GM12878 (cell line): ENCODE data around the gene POLA2. TPM values are rescaled to one million over a fixed set of nuclear protein-coding genes. Genes with fewer than 3 reads are reported as not detected.
A peak's percentile ranks its signal among the peaks of the same experiment; 100 is the strongest.

Experiments
- BHLHE40 ChIP-seq, 2 experiments: fragments of 450-650 bp in 1 of 2; IDR thresholded peaks; 2 replicates each; pipeline ENCODE4 v1.6.1; 2011 to 2017; ENCODE audit warnings: low read depth in 2 of 2, borderline replicate concordance in 1 of 2, improper control_type of control experiment in 1 of 2, low read length in 1 of 2, mild to moderate bottlenecking in 1 of 2
- CBX3 ChIP-seq: fragments of 200-600 bp; sonication (generic); IDR thresholded peaks from 2 replicates; pipeline ENCODE4 v1.6.1; 2016; ENCODE audit warnings: low read depth, borderline replicate concordance
- GATAD2B ChIP-seq: fragments of 450-650 bp; conservative IDR thresholded peaks from 2 replicates; pipeline ENCODE4 v1.6.1; 2017; ENCODE audit warnings: low read depth, mild to moderate bottlenecking, moderate library complexity
- HDGF ChIP-seq: fragments of 450-650 bp; IDR thresholded peaks from 2 replicates; pipeline ENCODE4 v1.6.1; 2016; ENCODE audit warnings: antibody characterized with exemption
- IRF4 ChIP-seq: IDR thresholded peaks from 2 replicates; pipeline ENCODE4 v1.6.1; 2011; ENCODE audit warnings: low read depth, low read length
- NFYA ChIP-seq: IDR thresholded peaks from 2 replicates; pipeline ENCODE4 v1.6.1; 2011; ENCODE audit warnings: low read depth, mild to moderate bottlenecking, low read length, improper control_type of control experiment, borderline replicate concordance
- NR2C2 ChIP-seq: IDR thresholded peaks from 2 replicates; pipeline ENCODE4 v1.6.1; 2011; ENCODE audit warnings: borderline replicate concordance, low read depth; ENCODE audit not compliant: control insufficient read depth, insufficient read length
- NR2F1 ChIP-seq: fragments of 450-650 bp; conservative IDR thresholded peaks from 2 replicates; pipeline ENCODE4 v1.6.1; 2017; ENCODE audit warnings: mild to moderate bottlenecking
- NRF1 ChIP-seq: conservative IDR thresholded peaks from 2 replicates; pipeline ENCODE4 v1.6.1; 2011; ENCODE audit warnings: mild to moderate bottlenecking, low read depth, low read length, improper control_type of control experiment
- RBBP5 ChIP-seq: fragments of 200-600 bp; sonication (generic); conservative IDR thresholded peaks from 2 replicates; pipeline ENCODE4 v1.6.1; 2016
- SMAD1 ChIP-seq: fragments of 450-650 bp; IDR thresholded peaks from 2 replicates; pipeline ENCODE4 v1.6.1; 2018; ENCODE audit warnings: mild to moderate bottlenecking, low read depth; ENCODE audit not compliant: partially characterized antibody
- ZNF274 ChIP-seq: IDR thresholded peaks from one replicate; pipeline ENCODE4 v1.8.0; 2011; ENCODE audit not compliant: insufficient read length, insufficient read depth
- ZNF384 ChIP-seq: IDR thresholded peaks from 2 replicates; pipeline ENCODE4 v1.6.1; 2012; ENCODE audit warnings: low read depth, mild to moderate bottlenecking, low read length, improper control_type of control experiment, borderline replicate concordance
- polyA plus RNA-seq, 11 experiments: library from polyadenylated mRNA; depleted of rRNA in 4 of 11; unstranded in 6 of 11; stranded (reverse) in 5 of 11; fragments of >200 nt; fragmentation: Nextera tagmentation in 4 of 11; fragmentation: Illumina TruSeq in 1 of 11; extraction: Ambion mirVana in 4 of 11; extraction: Trizol in 1 of 11; gene quantifications; 1 replicate in 1 of 11; 2 replicates in 10 of 11; pipeline versions ENCODE4 v1.2.1 to v1.2.3, GENCODE V29; 2011 to 2016; ENCODE audit warnings: inconsistent platforms in 2 of 11, missing spikeins in 2 of 11, low read depth in 1 of 11
- total RNA-seq, 4 experiments: library from RNA; depleted of rRNA in 3 of 4; stranded (reverse); fragments of >200 nt in 3 of 4; fragmentation: Illumina TruSeq in 1 of 4; extraction: Trizol in 1 of 4; gene quantifications; 2 replicates each; pipeline versions ENCODE4 v1.2.1 to v1.2.3, GENCODE V29; 2013 to 2021
- TF ChIP-seq, protein P1 (sequence below): IDR thresholded peaks from 2 replicates; pipeline ENCODE4 v1.6.1; 2011; ENCODE audit warnings: low read depth, mild to moderate bottlenecking, low read length, moderate library complexity, borderline replicate concordance; ENCODE audit errors: extremely low read depth
- TF ChIP-seq, protein P2 (sequence below): fragments of 450-650 bp; IDR thresholded peaks from 2 replicates; pipeline ENCODE4 v1.6.1; 2018; ENCODE audit warnings: mild to moderate bottlenecking, low read depth, moderate library complexity; ENCODE audit not compliant: partially characterized antibody
- TF ChIP-seq, protein P3 (sequence below): fragments of 450-650 bp; IDR thresholded peaks from 2 replicates; pipeline ENCODE4 v1.6.1; 2017; ENCODE audit warnings: antibody characterized with exemption, mild to moderate bottlenecking, moderate library complexity
- TF ChIP-seq, protein P4 (sequence below): fragments of 450-650 bp; IDR thresholded peaks from 2 replicates; pipeline ENCODE4 v1.6.1; 2016; ENCODE audit warnings: mild to moderate bottlenecking
- TF ChIP-seq, protein P5 (sequence below): fragments of 150-350 bp; IDR thresholded peaks from 2 replicates; pipeline ENCODE4 v1.6.1; 2016; ENCODE audit warnings: low read depth, low read length

POLA2 gene
- total and polyA plus RNA-seq, 10 of the 15 experiments (the other 5 are each of a cell fraction or from before 2014, with no cell fraction given), result 4.2 to 121 (median 56.2) TPM

DNA sequence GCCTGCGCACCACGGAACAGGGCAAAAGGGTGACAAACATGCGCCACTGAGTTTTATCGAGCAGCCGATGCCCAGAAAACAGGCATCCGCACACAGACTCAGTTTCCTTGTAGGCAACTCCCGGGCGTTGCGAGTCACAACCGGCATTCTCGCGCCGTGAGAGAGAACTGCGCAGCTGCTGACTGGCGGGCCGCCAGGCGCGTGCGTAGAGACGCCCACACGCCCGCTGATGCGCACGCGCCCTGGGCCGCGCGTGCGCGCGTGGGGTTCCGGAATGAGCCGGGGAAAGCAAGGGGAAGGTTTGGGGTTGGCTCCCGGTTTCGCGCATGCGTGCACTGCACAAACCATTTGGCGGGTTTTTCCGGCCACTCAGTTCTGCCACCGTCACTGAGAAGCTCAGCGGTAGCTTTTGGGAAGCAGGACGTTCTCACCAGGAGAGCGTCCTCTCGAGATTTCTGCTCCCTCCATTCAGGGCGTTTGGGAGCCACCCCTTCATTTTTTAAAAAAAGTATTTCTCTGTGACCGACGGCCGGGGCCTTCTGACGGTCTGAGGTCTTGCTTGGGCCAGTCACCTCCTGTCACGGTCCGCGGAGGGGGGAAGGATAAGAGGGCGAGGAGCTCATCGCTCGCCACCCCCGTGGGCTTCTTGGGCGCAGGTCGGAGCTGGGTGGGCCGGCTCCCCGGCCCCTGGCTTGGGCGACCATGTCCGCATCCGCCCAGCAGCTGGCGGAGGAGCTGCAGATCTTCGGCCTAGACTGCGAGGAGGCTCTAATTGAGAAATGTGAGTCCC, at the start of gene POLA2 (continued):
- TF ChIP-seq ZNF274 (no peak), HDGF (no peak), GATAD2B (peak; percentile 17; the same call in 1 of the 2 replicates), NRF1 (peak; percentile 100), CBX3 (no peak), RBBP5 (no peak), IRF4 (0 out of 2 replicates have a peak, but pooled peaks have one; percentile 8), BHLHE40 (IDR thresholded peaks at IDR 0.05; ENCODE audit: borderline replicate concordance in 1 of 2, low read depth in 2 of 2, low read length in 1 of 2) (peak; percentile 85 to 94), NR2C2 (no peak), NR2F1 (no peak), NFYA (no peak), ZNF384 (no peak), SMAD1 (no peak)
- TF ChIP-seq, protein P1, sequence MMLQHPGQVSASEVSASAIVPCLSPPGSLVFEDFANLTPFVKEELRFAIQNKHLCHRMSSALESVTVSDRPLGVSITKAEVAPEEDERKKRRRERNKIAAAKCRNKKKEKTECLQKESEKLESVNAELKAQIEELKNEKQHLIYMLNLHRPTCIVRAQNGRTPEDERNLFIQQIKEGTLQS, result peak; percentile 64; the same call in 1 of the 2 replicates
- TF ChIP-seq, protein P2, sequence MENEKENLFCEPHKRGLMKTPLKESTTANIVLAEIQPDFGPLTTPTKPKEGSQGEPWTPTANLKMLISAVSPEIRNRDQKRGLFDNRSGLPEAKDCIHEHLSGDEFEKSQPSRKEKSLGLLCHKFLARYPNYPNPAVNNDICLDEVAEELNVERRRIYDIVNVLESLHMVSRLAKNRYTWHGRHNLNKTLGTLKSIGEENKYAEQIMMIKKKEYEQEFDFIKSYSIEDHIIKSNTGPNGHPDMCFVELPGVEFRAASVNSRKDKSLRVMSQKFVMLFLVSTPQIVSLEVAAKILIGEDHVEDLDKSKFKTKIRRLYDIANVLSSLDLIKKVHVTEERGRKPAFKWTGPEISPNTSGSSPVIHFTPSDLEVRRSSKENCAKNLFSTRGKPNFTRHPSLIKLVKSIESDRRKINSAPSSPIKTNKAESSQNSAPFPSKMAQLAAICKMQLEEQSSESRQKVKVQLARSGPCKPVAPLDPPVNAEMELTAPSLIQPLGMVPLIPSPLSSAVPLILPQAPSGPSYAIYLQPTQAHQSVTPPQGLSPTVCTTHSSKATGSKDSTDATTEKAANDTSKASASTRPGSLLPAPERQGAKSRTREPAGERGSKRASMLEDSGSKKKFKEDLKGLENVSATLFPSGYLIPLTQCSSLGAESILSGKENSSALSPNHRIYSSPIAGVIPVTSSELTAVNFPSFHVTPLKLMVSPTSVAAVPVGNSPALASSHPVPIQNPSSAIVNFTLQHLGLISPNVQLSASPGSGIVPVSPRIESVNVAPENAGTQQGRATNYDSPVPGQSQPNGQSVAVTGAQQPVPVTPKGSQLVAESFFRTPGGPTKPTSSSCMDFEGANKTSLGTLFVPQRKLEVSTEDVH, result peak; percentile 73
- TF ChIP-seq, protein P3, sequence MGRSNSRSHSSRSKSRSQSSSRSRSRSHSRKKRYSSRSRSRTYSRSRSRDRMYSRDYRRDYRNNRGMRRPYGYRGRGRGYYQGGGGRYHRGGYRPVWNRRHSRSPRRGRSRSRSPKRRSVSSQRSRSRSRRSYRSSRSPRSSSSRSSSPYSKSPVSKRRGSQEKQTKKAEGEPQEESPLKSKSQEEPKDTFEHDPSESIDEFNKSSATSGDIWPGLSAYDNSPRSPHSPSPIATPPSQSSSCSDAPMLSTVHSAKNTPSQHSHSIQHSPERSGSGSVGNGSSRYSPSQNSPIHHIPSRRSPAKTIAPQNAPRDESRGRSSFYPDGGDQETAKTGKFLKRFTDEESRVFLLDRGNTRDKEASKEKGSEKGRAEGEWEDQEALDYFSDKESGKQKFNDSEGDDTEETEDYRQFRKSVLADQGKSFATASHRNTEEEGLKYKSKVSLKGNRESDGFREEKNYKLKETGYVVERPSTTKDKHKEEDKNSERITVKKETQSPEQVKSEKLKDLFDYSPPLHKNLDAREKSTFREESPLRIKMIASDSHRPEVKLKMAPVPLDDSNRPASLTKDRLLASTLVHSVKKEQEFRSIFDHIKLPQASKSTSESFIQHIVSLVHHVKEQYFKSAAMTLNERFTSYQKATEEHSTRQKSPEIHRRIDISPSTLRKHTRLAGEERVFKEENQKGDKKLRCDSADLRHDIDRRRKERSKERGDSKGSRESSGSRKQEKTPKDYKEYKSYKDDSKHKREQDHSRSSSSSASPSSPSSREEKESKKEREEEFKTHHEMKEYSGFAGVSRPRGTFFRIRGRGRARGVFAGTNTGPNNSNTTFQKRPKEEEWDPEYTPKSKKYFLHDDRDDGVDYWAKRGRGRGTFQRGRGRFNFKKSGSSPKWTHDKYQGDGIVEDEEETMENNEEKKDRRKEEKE, result no peak
- TF ChIP-seq, protein P4, sequence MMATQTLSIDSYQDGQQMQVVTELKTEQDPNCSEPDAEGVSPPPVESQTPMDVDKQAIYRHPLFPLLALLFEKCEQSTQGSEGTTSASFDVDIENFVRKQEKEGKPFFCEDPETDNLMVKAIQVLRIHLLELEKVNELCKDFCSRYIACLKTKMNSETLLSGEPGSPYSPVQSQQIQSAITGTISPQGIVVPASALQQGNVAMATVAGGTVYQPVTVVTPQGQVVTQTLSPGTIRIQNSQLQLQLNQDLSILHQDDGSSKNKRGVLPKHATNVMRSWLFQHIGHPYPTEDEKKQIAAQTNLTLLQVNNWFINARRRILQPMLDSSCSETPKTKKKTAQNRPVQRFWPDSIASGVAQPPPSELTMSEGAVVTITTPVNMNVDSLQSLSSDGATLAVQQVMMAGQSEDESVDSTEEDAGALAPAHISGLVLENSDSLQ, result peak; percentile 83
- TF ChIP-seq, protein P5, sequence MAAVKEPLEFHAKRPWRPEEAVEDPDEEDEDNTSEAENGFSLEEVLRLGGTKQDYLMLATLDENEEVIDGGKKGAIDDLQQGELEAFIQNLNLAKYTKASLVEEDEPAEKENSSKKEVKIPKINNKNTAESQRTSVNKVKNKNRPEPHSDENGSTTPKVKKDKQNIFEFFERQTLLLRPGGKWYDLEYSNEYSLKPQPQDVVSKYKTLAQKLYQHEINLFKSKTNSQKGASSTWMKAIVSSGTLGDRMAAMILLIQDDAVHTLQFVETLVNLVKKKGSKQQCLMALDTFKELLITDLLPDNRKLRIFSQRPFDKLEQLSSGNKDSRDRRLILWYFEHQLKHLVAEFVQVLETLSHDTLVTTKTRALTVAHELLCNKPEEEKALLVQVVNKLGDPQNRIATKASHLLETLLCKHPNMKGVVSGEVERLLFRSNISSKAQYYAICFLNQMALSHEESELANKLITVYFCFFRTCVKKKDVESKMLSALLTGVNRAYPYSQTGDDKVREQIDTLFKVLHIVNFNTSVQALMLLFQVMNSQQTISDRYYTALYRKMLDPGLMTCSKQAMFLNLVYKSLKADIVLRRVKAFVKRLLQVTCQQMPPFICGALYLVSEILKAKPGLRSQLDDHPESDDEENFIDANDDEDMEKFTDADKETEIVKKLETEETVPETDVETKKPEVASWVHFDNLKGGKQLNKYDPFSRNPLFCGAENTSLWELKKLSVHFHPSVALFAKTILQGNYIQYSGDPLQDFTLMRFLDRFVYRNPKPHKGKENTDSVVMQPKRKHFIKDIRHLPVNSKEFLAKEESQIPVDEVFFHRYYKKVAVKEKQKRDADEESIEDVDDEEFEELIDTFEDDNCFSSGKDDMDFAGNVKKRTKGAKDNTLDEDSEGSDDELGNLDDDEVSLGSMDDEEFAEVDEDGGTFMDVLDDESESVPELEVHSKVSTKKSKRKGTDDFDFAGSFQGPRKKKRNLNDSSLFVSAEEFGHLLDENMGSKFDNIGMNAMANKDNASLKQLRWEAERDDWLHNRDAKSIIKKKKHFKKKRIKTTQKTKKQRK, result no peak
